Panc1 (cell line): Measurements from ENCODE around the gene HABP4. TPM values are rescaled to one million over a fixed set of nuclear protein-coding genes. Genes with fewer than 3 reads are reported as not detected.

Source experiments
- ATAC-seq: fragments of 200-7000 bp; cut with Tn5 transposase; 2 replicates; pipeline ENCODE4 v1.9.1; 2020; ENCODE audit warnings: mild to moderate bottlenecking, moderate library complexity
- BruUV-seq: library from RNA; stranded (reverse); fragments of 400-500 nt; replicated peaks from 2 replicates; lab custom pipeline; 2021; lab: Mats Ljungman, UMichigan
- CTCF ChIA-PET: fragments of 300-600 bp; sonication (Branson Sonifier 250); formaldehyde crosslinking; loops from one replicate; lab custom pipeline; 2022; ENCODE audit warnings: antibody characterized with exemption; lab: Charles Lee
- POLR2A ChIA-PET: fragments of 300-600 bp; sonication (Branson Sonifier 250); formaldehyde crosslinking; loops from one replicate; lab custom pipeline; 2022; ENCODE audit warnings: antibody characterized with exemption; lab: Charles Lee
- DNase-seq: peaks from one replicate; pipeline ENCODE4 v3.0.0-alpha.2; 2010; ENCODE audit warnings: low read depth, low spot score
- H3K27ac ChIP-seq: 2 replicates; pipeline ENCODE4 v1.5.1; 2011; ENCODE audit warnings: mild to moderate bottlenecking, low read length, inconsistent platforms
- H3K27me3 ChIP-seq: fragments of 200-500 bp; sonication (Bioruptor generic); 2 replicates; pipeline ENCODE4 v1.6.0; 2014; ENCODE audit warnings: low read length, inconsistent platforms; ENCODE audit not compliant: control insufficient read depth, insufficient read depth
- H3K36me3 ChIP-seq: fragments of 200-500 bp; sonication (Bioruptor generic); 2 replicates; pipeline ENCODE4 v1.5.1; 2014; ENCODE audit warnings: inconsistent platforms, mild to moderate bottlenecking, low read length, moderate library complexity; ENCODE audit not compliant: control insufficient read depth, insufficient read depth
- H3K4me1 ChIP-seq: 2 replicates; pipeline ENCODE4 v1.5.1; 2011; ENCODE audit warnings: inconsistent platforms, mild to moderate bottlenecking, low read length, moderate library complexity; ENCODE audit not compliant: control insufficient read depth, insufficient read depth
- H3K4me3 ChIP-seq, 2 experiments: 2 replicates each; pipeline ENCODE4 v1.5.1; 2011 to 2012; ENCODE audit warnings: low read depth in 2 of 2, low read length in 2 of 2, mild to moderate bottlenecking in 2 of 2, inconsistent platforms in 1 of 2, moderate library complexity in 1 of 2
- H3K9me3 ChIP-seq: fragments of 200-500 bp; sonication (Bioruptor generic); 2 replicates; pipeline ENCODE4 v1.5.1; 2014; ENCODE audit warnings: low read depth, mild to moderate bottlenecking, inconsistent platforms, low read length, moderate library complexity; ENCODE audit not compliant: control insufficient read depth, insufficient read depth
- POLR2AphosphoS5 ChIP-seq: IDR thresholded peaks from 2 replicates; pipeline ENCODE4 v1.6.1; 2012; ENCODE audit warnings: mild to moderate bottlenecking, low read depth, low read length, moderate library complexity
- SIN3A ChIP-seq: IDR thresholded peaks from 2 replicates; pipeline ENCODE4 v1.6.1; 2012; ENCODE audit warnings: low read depth, mild to moderate bottlenecking, low read length, moderate library complexity, borderline replicate concordance; ENCODE audit not compliant: insufficient read depth
- TCF7L2 ChIP-seq: IDR thresholded peaks from 2 replicates; pipeline ENCODE4 v1.6.1; 2011; ENCODE audit warnings: mild to moderate bottlenecking, low read depth, low read length, inconsistent platforms
- in situ Hi-C: cut with HindIII; loops from 2 replicates; pipeline ENCODE4 v1.10.0; 2016; ENCODE audit warnings: low sequenced_read_pairs, low pct_unique_long_range_greater_than_20kb
- intact Hi-C: fragments of 100-400 bp; cut with micrococcal nuclease; formaldehyde crosslinking; loops from one replicate; pipeline ENCODE4 v1.10.0; 2022; ENCODE audit not compliant: unreplicated experiment
- total RNA-seq: library from RNA; stranded (reverse); gene quantifications from one replicate; pipeline ENCODE4 v1.2.1, GENCODE V29; 2021; ENCODE audit not compliant: unreplicated experiment
- TF ChIP-seq, protein P1 (sequence below), 2 experiments: IDR thresholded peaks; 2 replicates each; pipeline ENCODE4 v1.6.1; 2011 to 2012; ENCODE audit warnings: low read depth in 2 of 2, control low read depth in 1 of 2, low read length in 1 of 2, mild to moderate bottlenecking in 1 of 2, moderate library complexity in 1 of 2; ENCODE audit not compliant: insufficient read depth in 1 of 2
- TF ChIP-seq, protein P2 (sequence below): fragments of 450-650 bp; IDR thresholded peaks from 2 replicates; pipeline ENCODE4 v1.5.1; 2017; ENCODE audit warnings: mild to moderate bottlenecking

The HABP4 gene
- total RNA-seq, 1 experiment from 2014 or later: 32.3 TPM

DNA sequence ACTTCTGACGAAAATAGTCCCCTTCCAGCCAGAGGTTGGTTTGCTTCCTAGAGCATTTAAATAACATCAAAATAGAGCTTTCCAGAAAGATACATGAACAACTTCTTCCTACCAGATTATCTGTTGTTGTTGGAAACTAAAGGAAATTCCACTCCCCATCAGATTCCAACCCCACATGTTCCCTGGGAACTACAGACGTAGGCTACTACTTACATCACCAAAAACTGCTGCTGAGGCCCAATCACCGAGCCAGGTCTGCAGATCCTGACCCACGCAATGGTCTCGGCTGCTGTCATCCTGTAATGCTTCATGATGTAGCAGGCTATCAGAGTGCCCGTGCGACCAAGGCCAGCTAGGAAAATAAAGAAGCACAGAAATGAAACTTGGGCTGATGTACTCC is 73.4 kb downstream of the HABP4 start:
- H3K27me3 ChIP-seq: no peaks in the 10 kb centered on the region
- BruUV-seq: no TSS peak
- no peaks in the 10 kb centered on the region for H3K36me3 ChIP-seq
- intact Hi-C loops (no loop called here), in situ Hi-C loops (no loop called here)
- H3K27ac ChIP-seq: no peak overlapping the region
- no peaks in the 10 kb centered on the region for H3K4me1 ChIP-seq
- POLR2A ChIA-PET: no interaction called here
- H3K4me3 ChIP-seq: no peak overlapping the region
- no peaks in the 10 kb centered on the region for H3K9me3 ChIP-seq
- DNase-seq (no peak), ATAC-seq (no peak)
- TF ChIP-seq TCF7L2: no peak
- TF ChIP-seq, protein P1, sequence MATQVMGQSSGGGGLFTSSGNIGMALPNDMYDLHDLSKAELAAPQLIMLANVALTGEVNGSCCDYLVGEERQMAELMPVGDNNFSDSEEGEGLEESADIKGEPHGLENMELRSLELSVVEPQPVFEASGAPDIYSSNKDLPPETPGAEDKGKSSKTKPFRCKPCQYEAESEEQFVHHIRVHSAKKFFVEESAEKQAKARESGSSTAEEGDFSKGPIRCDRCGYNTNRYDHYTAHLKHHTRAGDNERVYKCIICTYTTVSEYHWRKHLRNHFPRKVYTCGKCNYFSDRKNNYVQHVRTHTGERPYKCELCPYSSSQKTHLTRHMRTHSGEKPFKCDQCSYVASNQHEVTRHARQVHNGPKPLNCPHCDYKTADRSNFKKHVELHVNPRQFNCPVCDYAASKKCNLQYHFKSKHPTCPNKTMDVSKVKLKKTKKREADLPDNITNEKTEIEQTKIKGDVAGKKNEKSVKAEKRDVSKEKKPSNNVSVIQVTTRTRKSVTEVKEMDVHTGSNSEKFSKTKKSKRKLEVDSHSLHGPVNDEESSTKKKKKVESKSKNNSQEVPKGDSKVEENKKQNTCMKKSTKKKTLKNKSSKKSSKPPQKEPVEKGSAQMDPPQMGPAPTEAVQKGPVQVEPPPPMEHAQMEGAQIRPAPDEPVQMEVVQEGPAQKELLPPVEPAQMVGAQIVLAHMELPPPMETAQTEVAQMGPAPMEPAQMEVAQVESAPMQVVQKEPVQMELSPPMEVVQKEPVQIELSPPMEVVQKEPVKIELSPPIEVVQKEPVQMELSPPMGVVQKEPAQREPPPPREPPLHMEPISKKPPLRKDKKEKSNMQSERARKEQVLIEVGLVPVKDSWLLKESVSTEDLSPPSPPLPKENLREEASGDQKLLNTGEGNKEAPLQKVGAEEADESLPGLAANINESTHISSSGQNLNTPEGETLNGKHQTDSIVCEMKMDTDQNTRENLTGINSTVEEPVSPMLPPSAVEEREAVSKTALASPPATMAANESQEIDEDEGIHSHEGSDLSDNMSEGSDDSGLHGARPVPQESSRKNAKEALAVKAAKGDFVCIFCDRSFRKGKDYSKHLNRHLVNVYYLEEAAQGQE (IDR thresholded peaks at IDR 0.05; ENCODE audit: insufficient read depth in 1 of 2, low read depth in 2 of 2, low read length in 1 of 2): no peak
- TF ChIP-seq, protein P2, sequence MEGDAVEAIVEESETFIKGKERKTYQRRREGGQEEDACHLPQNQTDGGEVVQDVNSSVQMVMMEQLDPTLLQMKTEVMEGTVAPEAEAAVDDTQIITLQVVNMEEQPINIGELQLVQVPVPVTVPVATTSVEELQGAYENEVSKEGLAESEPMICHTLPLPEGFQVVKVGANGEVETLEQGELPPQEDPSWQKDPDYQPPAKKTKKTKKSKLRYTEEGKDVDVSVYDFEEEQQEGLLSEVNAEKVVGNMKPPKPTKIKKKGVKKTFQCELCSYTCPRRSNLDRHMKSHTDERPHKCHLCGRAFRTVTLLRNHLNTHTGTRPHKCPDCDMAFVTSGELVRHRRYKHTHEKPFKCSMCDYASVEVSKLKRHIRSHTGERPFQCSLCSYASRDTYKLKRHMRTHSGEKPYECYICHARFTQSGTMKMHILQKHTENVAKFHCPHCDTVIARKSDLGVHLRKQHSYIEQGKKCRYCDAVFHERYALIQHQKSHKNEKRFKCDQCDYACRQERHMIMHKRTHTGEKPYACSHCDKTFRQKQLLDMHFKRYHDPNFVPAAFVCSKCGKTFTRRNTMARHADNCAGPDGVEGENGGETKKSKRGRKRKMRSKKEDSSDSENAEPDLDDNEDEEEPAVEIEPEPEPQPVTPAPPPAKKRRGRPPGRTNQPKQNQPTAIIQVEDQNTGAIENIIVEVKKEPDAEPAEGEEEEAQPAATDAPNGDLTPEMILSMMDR: no peak
- TF ChIP-seq POLR2AphosphoS5: no peak
- TF ChIP-seq SIN3A: no peak
- CTCF ChIA-PET: no interaction called here

DNA sequence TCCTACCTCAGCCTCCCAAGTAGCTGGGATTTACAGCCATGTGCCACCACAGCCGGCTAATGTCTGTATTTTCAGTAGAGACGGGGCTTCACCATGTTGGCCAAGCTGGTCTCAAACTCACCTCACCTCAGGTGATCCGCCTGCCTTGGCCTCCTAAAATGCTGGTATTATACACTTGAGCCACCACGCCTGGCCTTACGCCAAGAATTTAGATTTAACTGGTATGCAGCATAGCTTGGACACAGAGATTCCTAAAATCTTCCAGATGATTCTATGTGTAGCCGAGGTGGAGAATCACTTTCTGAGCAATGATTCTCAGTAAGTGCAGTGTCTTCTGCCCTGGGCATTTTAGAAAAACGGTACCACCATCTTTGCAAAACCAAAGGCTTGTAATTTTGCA is 74.1 kb downstream of the HABP4 start:
- no peaks in the 10 kb centered on the region for H3K36me3 ChIP-seq
- in situ Hi-C loops (no loop called here), intact Hi-C loops (no loop called here)
- ATAC-seq: no peak
- H3K27me3 ChIP-seq: no peaks in the 10 kb centered on the region
- H3K4me1 ChIP-seq: no peaks in the 10 kb centered on the region
- H3K27ac ChIP-seq: no peak overlapping the region
- CTCF ChIA-PET: no interaction called here
- no peak overlapping the region for H3K4me3 ChIP-seq
- no peak for DNase-seq
- BruUV-seq: no TSS peak
- H3K9me3 ChIP-seq: no peaks in the 10 kb centered on the region
- TF ChIP-seq POLR2AphosphoS5 (no peak), SIN3A (no peak), TCF7L2 (no peak)
- TF ChIP-seq, protein P2: no peak
- TF ChIP-seq, protein P1 (IDR thresholded peaks at IDR 0.05; ENCODE audit: insufficient read depth in 1 of 2, low read depth in 2 of 2, low read length in 1 of 2): no peak
- POLR2A ChIA-PET: interaction anchor here (0.5 kb wide), 1 partner anchor 497 kb away, joined by 8 read pairs; no protein-coding TSS in a partner anchor
